GM06990 (cell line): ENCODE measurements around the gene COX4I2.

Experiments
- DNase-seq: peaks from one replicate; pipeline ENCODE4 v3.0.0-alpha.2; 2011; ENCODE audit not compliant: insufficient read length; ENCODE audit errors: extremely low read depth
- H3K27me3 ChIP-seq: replicated peaks from 2 replicates; pipeline ENCODE4 v1.6.0; 2011; ENCODE audit warnings: low read length; ENCODE audit not compliant: control insufficient read depth, insufficient read depth
- H3K36me3 ChIP-seq: 2 replicates; pipeline ENCODE4 v1.5.1; 2011; ENCODE audit warnings: low read length; ENCODE audit not compliant: control insufficient read depth, insufficient read depth
- H3K4me3 ChIP-seq: replicated peaks from 2 replicates; pipeline ENCODE4 v1.5.1; 2011; ENCODE audit warnings: low read depth, mild to moderate bottlenecking, control low read depth, low read length
- TF ChIP-seq, protein P1 (sequence below): IDR thresholded peaks from 2 replicates; pipeline ENCODE4 v1.5.1; 2011; ENCODE audit warnings: low read length, control low read depth, mild to moderate bottlenecking, inconsistent platforms; ENCODE audit not compliant: insufficient read depth, poor library complexity, severe bottlenecking

Gene COX4I2

DNA sequence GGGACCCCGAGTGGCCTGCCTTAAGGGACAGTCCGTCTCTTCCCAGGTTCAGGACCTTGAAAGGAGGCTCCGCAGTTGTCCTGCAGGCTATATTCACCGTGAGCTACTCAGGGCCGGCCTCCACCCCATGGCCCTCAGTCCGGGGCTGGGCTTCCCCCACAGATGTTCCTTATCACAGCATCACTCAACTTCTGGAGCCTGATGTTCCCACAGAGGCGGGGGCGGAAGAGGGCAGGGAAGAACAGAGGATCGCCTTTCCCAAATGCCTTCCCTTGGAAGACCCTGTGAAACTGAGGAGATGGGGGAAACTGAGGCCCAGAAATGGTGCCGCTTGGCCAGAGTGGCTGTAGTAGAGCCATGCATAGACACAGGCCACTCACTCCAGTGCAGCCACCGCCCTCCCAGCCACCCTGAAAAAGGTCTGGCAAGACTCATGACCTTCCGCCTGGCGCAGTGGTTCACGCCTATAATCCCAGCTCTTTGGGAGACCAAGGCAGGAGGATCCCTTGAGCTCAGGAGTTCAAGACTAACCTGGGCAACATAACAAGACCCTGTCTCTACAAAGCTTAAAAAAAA is 4.3 kb upstream of the COX4I2 start:
- no peak for DNase-seq
- Histone ChIP-seq H3K4me3 (no peak overlapping the region), H3K36me3 (no peaks in the 10 kb centered on the region), H3K27me3 (no peaks in the 10 kb centered on the region; the same call in 1 of the 2 replicates)
- TF ChIP-seq, protein P1, sequence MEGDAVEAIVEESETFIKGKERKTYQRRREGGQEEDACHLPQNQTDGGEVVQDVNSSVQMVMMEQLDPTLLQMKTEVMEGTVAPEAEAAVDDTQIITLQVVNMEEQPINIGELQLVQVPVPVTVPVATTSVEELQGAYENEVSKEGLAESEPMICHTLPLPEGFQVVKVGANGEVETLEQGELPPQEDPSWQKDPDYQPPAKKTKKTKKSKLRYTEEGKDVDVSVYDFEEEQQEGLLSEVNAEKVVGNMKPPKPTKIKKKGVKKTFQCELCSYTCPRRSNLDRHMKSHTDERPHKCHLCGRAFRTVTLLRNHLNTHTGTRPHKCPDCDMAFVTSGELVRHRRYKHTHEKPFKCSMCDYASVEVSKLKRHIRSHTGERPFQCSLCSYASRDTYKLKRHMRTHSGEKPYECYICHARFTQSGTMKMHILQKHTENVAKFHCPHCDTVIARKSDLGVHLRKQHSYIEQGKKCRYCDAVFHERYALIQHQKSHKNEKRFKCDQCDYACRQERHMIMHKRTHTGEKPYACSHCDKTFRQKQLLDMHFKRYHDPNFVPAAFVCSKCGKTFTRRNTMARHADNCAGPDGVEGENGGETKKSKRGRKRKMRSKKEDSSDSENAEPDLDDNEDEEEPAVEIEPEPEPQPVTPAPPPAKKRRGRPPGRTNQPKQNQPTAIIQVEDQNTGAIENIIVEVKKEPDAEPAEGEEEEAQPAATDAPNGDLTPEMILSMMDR: no peak

DNA sequence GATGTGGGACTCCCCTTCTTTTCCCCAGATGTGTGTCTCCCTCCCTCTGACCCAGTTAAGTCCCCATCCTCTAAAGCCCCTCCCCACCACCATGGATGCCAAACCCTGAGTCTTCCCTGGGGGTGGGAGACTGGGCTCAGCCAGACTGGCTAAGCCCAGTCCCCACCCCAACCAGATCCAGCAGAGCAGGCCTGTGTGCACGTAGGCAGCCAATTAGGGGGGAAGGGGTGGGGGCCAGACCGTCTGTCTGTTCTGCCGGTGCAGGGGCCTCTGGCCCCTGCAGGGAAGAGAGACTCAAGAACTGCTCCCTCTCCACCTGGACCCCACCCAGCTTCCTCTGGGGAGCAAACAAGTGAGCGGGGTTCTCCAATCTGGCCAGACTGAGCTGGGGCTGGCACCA is 605 bp downstream of the COX4I2 start:
- H3K27me3 ChIP-seq: no peaks in the 10 kb centered on the region; the same call in 1 of the 2 replicates
- DNase-seq: no peak
- no peak overlapping the region for H3K4me3 ChIP-seq
- TF ChIP-seq, protein P1: no peak
- H3K36me3 ChIP-seq: no peaks in the 10 kb centered on the region

DNA sequence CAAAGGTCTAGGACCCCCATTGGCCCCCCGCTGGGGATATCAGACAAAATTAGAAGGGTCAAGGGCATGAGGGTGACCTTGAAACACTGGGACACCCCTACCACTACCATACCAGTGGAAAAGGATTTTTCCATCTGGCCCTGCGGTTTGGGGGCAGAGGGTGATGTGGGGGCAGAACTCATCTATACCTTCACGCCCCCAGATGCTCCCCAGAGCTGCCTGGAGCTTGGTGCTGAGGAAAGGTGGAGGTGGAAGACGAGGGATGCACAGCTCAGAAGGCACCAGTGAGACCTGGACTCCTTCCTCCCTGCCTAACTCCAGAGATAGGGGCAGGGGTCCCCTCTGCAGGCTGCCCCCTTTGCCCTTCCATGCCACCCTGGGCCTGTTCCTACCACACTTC is 1.1 kb downstream of the COX4I2 start:
- H3K36me3 ChIP-seq: no peaks in the 10 kb centered on the region
- TF ChIP-seq, protein P1: no peak
- no peaks in the 10 kb centered on the region; the same call in 1 of the 2 replicates for H3K27me3 ChIP-seq
- no peak for DNase-seq
- H3K4me3 ChIP-seq: no peak overlapping the region

DNA sequence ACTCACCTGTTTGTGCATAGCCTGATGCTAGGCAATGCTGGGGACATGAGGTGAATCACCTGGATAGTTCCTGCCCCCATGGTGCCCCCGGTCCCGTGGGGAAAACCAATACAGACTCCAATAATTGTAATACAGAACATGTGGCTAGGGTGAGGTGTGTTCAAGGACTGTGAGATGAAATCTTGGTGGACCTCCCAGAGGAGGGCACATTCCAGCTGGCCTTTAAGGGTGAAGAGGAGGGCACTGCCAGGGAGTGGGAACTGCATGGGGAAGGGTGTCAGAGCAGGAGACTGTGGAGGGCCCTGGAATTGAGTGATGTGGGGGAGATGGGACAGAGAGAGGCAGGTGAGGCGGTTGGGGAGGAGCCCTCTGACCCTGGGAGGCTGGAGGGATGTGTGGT is 2.5 kb downstream of the COX4I2 start:
- DNase-seq: no peak
- Histone ChIP-seq H3K36me3 (no peaks in the 10 kb centered on the region), H3K27me3 (no peaks in the 10 kb centered on the region; the same call in 1 of the 2 replicates), H3K4me3 (no peak overlapping the region)
- TF ChIP-seq, protein P1: no peak

DNA sequence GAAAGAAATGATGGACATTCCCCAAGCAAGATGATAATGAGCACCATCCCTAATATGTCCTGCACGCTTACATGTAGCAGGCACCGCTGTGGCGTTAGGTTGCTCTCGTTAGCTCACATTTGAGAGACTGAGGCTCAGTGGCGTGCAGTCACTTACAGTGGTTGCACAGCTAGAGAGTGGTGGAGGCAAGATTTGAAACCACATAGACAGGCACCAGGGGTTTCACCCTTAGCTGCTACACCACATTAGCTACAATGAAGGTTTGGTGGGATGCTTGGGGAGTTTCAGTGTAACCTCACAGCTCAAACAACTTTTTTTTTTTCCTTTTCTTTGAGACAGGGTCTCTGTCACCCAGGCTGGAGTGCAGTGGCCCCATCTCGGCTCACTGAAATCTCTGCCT is 3.7 kb downstream of the COX4I2 start:
- Histone ChIP-seq H3K4me3 (no peak overlapping the region), H3K27me3 (no peaks in the 10 kb centered on the region; the same call in 1 of the 2 replicates), H3K36me3 (no peaks in the 10 kb centered on the region)
- no peak for DNase-seq
- TF ChIP-seq, protein P1: no peak

DNA sequence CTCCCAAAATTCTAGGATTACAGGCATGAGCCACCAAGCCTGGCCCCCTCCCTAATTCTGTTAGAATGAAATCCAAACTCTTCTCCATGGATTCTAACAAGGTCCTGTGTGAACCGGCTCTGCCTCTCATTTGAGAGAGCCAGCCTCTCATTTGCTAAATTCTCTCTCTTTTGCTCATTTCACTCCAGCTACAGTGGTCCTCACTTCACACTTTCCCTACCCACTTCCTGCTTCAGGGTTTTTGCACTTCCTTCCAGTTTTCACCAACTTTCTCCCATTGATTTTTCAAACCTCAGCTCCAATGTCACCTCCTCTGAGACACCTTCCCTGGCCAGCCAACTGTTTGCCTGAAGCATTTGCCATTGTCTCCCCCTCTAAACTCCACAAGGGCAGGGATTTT is 5.1 kb downstream of the COX4I2 start:
- Histone ChIP-seq H3K27me3 (no peaks in the 10 kb centered on the region; the same call in 1 of the 2 replicates), H3K4me3 (no peak overlapping the region), H3K36me3 (no peaks in the 10 kb centered on the region)
- no peak for DNase-seq
- TF ChIP-seq, protein P1: no peak
